Chondrocyte (in vitro differentiated cells): ENCODE results near the gene DNAJB12. TPM values are rescaled to one million over a fixed set of nuclear protein-coding genes. Genes with fewer than 3 reads are reported as not detected.
"Not testable (repeated sequence)": the region's sequence is repeated elsewhere in the genome, so short reads cannot be mapped to it uniquely, and the experiment has no call there.

Source experiments
- DNase-seq: peaks from one replicate; pipeline ENCODE4 v3.0.0; 2021; ENCODE audit warnings: mixed read lengths, low spot score
- H3K27ac Mint-ChIP-seq: one replicate; pipeline ENCODE4 v1.8.0; 2021; ENCODE audit warnings: mild to moderate bottlenecking, moderate library complexity, mixed read lengths; ENCODE audit not compliant: unreplicated experiment
- H3K27me3 Mint-ChIP-seq: 2 replicates; pipeline ENCODE4 v1.8.0; 2021; ENCODE audit warnings: low read depth, mixed read lengths
- H3K36me3 Mint-ChIP-seq: 2 replicates; pipeline ENCODE4 v1.8.0; 2021; ENCODE audit warnings: low read depth, mixed read lengths
- H3K4me1 Mint-ChIP-seq: 2 replicates; pipeline ENCODE4 v1.8.0; 2021; ENCODE audit warnings: low read depth, mild to moderate bottlenecking, mixed read lengths
- H3K4me3 Mint-ChIP-seq: one replicate; pipeline ENCODE4 v1.8.0; 2021; ENCODE audit warnings: mild to moderate bottlenecking, moderate library complexity, mixed read lengths; ENCODE audit not compliant: unreplicated experiment
- H3K9me3 Mint-ChIP-seq: 2 replicates; pipeline ENCODE4 v1.8.0; 2021; ENCODE audit warnings: low read depth, mixed read lengths
- CTCF ChIP-seq: fragments of 200-600 bp; sonication (generic); IDR thresholded peaks from 2 replicates; pipeline ENCODE4 v1.5.0; 2021; ENCODE audit warnings: antibody characterized with exemption, mild to moderate bottlenecking, moderate library complexity
- total RNA-seq: library from RNA; stranded (reverse); gene quantifications from 3 replicates; pipeline ENCODE4 v1.2.1, GENCODE V29; 2021

Gene DNAJB12
- total RNA-seq, 1 donor from 2014 or later, result 28.7 TPM

DNA sequence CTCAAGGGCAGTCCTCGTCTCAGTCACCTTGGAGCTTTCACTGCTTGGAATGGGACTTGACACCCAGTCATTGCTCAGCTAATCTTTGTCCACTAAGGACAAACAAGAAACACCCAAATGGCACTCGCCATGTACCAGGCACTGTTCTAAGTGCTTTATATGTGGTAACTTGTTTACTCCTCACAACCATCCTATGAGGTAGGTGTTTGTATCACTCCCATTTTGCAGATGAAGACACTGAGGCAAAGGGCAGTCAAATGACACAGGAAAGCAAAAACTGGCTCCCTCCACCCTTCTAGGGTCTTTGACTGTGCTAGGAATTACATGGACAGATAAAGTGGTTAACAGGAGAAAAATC lies 24.7 kb downstream of the DNAJB12 start:
- Mint-ChIP-seq H3K4me3 (no peak overlapping the region), H3K27me3 (no peaks in the 10 kb centered on the region), H3K4me1 (peaks cover 79% of the 10 kb centered on the region), H3K36me3 (no peaks in the 10 kb centered on the region), H3K9me3 (no peaks in the 10 kb centered on the region), H3K27ac (peak overlapping the region; percentile 54)
- no peak for DNase-seq
- no peak for TF ChIP-seq CTCF

DNA sequence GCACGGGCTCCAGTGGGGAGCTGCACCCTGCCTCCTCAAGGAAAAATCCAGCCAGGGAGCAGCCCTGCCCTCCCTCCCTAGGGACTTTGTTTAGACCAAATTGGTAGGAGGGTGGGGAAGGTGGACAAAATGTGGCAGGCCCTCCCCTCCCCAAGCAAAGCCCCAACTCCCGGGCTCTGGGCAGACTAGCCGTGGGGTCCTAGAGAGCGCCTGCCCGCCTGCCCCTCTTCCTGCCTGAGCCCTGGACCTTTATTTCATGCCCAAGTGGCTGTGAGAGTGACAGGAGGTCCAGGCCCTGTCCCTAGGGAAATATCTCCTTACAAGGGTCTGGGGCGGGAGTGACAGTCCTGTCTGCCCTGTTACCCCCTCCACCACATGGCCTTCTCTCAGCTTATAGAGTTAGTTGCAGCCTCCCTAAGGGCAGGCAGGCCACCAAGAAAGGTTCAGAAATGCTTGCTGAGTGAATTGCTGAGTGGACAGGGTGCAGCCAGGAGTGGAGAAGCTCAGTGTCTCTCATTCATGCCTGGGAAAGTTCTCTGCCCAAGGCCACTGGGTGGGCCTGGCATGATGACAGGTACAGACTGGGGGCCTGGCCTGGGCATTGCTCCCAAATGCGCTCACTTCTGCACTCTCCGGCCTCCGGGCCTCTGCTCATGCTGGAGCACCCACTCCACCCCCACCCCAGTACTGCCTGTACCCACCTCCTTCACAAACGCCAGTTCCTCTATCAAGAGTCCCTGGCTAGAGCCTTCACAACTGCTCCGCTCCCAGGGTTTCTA lies 25.2 kb downstream of the DNAJB12 start:
- Mint-ChIP-seq H3K4me1 (peaks cover 79% of the 10 kb centered on the region), H3K9me3 (no peaks in the 10 kb centered on the region), H3K27ac (peak overlapping the region; percentile 54), H3K4me3 (no peak overlapping the region), H3K36me3 (no peaks in the 10 kb centered on the region), H3K27me3 (no peaks in the 10 kb centered on the region)
- TF ChIP-seq CTCF, result no peak
- no peak for DNase-seq

GRCh38 chr10:72328829-72329204 lies 25.9 kb downstream of the DNAJB12 start:
- peaks cover 77% of the 10 kb centered on the region for H3K4me1 Mint-ChIP-seq
- H3K27me3 Mint-ChIP-seq, result no peaks in the 10 kb centered on the region
- no peaks in the 10 kb centered on the region for H3K9me3 Mint-ChIP-seq
- no peak for DNase-seq
- no peak overlapping the region for H3K4me3 Mint-ChIP-seq
- no peak for TF ChIP-seq CTCF
- peak overlapping the region; percentile 63 for H3K27ac Mint-ChIP-seq
- no peaks in the 10 kb centered on the region for H3K36me3 Mint-ChIP-seq

- peak; percentile 90 for TF ChIP-seq CTCF
- no peak for DNase-seq
- Mint-ChIP-seq H3K27me3 (no peaks in the 10 kb centered on the region), H3K27ac (peak overlapping the region; percentile 80), H3K4me1 (peaks cover 78% of the 10 kb centered on the region), H3K9me3 (no peaks in the 10 kb centered on the region), H3K36me3 (no peaks in the 10 kb centered on the region), H3K4me3 (no peak overlapping the region)
These were observed 26.5 kb downstream of the DNAJB12 start for GRCh38 chr10:72328045-72328828.

DNA sequence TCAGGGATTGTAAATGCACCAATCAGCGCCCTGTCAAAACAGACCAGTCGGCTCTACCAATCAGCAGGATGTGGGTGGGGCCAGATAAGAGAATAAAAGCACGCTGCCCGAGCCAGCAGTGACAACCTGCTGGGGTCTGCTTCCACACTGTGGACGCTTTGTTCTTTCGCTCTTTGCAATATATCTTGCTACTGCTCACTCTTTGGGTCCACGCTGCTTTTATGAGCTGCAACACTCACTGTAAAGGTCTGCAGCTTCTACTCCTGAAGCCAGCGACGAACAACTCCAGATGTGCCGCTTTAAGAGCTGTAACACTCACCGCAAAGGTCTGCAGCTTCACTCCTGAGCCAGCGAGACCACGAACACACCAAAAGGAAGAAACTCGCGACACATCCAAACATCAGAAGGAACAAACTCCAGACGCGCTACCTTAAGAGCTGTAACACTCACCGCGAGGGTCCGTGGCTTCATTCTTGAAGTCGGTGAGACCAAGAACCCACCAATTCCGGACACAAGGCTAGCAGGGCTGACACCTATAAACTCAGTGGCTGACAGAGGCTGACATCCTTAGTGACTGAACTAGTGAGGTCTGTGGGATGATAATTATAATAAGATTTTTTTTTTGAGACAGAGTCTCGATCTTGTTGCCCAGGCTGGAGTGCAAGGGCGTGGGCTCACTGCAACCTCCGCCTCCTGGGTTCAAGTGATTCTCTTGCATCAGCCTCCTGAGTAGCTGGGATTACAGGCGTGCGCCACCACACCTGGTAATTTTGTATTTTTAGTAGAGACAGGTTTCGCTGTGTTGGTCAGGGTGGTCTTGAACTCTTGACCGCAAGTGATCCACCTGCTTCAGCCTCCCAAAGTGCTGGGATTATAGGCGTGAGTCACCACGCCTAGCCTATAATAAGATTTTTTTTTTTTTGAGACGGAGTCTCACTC lies 27.8 kb downstream of the DNAJB12 start:
- not testable (repeated sequence) for H3K27me3 Mint-ChIP-seq, H3K9me3 Mint-ChIP-seq, DNase-seq, H3K4me3 Mint-ChIP-seq, H3K36me3 Mint-ChIP-seq
- H3K27ac Mint-ChIP-seq, result peak overlapping the region; percentile 55
- H3K4me1 Mint-ChIP-seq, result peaks cover 78% of the 10 kb centered on the region

DNA sequence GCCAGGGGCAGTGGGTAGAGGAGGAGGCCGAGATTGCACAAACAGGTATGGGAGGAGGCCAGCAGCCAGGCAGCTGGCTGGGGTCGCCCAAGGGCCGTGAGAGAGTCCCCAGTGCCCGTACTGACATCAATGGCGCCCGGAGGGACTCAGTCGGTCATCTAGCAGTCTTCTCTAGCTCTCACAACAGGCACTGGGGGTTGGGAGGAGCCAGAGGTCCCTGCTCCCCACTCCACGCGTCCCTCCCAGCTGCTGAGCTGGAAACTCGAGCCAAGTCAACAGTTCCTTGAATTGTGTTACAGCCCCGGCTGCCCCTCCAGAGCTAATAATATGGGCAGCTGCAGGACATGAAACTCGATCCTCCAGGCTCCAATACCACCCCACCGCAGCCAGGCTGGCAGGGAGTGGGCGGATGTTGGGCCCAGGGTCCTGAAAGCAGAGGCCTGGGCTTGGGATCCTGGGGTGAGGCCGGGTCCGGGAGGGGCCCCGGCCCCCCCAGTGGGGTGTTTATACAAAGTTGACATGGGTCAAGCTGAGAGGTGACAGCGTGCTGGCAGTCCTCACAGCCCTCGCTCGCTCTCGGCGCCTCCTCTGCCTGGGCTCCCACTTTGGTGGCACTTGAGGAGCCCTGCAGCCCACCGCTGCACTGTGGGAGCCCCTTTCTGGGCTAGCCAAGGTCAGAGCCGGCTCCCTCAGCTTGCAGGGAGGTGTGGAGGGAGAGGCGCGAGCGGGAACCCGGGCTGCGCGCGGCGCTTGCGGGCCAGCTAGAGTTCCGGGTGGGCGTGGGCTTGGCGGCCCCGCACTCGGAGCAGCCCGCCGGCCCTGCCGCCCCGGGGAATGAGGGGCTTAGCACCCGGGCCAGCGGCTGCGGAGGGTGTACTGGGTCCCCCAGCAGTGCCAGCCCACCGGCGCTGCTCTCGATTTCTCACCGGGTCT lies 29.2 kb downstream of the DNAJB12 start:
- not testable (repeated sequence) for H3K36me3 Mint-ChIP-seq, H3K9me3 Mint-ChIP-seq, H3K4me3 Mint-ChIP-seq, DNase-seq, H3K27me3 Mint-ChIP-seq
- Mint-ChIP-seq H3K4me1 (peaks cover 79% of the 10 kb centered on the region), H3K27ac (peak overlapping the region; percentile 90)
